CD4-positive, alpha-beta T cell treated with Interleukin-2 at 100 ng/mL for 4 hours (primary cell): ENCODE results near the gene RNASE2.
"Not testable (repeated sequence)": the region's sequence is repeated elsewhere in the genome, so short reads cannot be mapped to it uniquely, and the experiment has no call there.

Experiments used
- DNase-seq: peaks from one replicate; pipeline ENCODE4 v3.0.0-alpha.2; 2020; ENCODE audit warnings: low spot score

The RNASE2 gene

DNA sequence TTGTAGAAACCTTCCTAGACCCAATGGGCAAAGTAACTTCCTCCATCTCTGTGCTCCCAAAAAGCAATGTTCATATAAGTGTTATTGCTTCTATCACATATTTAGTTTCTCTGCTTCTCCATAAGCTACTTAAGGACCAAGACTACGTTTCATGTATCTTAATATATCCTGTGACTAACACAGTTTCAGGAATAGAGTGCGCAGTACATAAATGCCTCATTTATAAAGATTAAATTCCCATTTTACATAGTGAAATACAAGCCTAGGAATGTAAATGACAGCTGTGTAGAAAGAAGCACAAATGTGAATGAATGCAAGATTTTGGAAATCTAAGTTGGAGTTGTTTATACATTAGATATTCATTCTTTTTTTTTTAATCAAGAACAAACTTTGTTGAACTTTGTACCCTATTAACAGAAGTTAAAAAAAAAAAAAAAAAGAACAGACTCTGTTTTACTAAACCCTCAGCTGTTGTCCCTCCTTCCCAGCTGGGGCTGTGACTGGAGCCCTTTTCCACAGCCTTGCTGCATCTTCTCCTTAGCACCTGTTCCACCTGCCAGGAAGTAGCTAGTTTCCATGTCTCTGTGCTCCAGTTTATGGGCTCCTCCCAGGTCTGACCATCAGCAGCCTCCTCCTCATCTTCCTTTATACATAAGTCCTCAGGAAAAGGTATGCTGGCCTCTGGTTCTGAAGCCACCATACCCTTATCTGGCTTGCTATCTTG, 27.5 kb downstream of the RNASE2 start:
- DNase-seq, result no peak

DNA sequence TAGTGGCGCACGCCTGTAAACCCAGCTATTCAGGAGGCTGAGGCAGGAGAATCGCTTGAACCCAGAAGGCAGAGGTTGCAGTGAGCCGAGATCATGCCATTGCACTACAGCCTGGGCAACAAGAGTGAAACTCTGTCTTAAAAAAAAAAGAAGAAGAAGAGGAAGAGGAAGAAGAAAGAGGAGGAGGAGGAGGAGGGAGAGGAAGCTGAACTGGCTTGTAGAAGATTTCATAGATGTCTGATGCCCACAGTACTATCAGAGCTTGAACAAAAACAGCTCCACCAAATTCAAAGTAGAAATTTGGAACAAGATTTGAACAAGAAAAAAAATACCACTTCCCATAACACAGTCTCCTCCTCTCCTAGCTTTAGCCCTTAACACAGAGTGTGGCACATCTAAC, 30.4 kb downstream of the RNASE2 start:
- DNase-seq, result not testable (repeated sequence)

DNA sequence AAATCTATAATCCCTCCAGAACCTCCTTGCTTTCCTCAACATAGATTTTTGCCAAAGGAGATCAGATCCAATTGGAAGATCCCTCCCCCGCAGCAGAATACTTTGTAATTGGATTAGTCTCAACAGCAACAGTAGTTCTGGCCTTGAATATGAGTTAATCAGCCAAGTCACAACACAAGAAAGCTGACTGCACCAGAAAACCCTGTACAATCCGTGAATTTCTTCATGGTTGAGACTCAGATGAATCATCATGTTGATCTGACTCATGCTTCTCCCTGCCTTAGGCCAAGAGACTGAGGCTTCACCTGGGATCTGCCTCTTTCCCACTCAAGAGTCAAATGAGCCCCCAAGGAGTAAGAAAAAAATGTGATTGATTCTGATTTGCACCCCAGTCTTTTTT, 31.5 kb downstream of the RNASE2 start:
- no peak for DNase-seq

DNA sequence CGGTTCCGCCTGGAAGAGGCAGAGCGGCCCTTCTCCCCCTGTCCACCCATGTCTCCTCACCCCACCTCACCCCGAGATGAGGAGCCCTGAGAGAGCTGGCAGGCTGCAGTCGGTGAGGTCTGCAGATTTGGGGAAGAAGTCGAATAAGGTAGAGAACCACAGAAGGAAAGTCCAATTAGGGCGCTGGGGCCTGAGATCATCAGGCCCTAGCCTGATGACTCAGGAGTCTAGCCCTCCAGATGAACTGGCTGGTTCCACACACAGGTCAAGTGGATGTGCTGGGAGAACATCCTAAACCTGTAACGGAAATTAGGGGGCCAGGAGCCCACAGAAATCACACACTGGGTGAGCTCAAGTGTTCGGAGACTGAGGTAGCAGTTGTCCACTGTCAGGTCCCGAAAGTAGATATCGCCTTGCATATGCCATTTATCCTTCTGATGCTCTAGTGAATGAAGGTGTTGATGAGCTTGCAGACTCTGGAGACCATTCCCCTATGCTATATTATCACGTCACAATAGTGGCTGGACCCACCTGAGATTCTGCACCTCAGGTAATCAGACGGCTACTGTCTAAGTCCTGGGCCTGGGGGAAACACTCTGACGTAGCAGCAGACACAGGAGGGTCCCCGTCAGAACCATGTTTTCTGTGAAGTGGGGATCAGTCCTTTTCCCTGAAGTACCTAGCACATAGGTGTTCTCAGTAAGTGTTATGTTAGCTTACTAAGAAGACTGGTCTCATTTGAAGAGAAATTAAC, 33.6 kb downstream of the RNASE2 start:
- DNase-seq, result peak; percentile 14

- no peak for DNase-seq
Measured at GRCh38 chr14:20989471-20989786, 34.1 kb downstream of the RNASE2 start.

- peak; percentile 91 for DNase-seq
Measured at GRCh38 chr14:20989787-20990600, 34.7 kb downstream of the RNASE2 start, which contains the start of gene METTL17. METTL17 (plus strand) TSS chr14:20989980; CDS start chr14:20990003, 23 bp downstream.

GRCh38 chr14:20996521-20996920, 41.2 kb downstream of the RNASE2 start:
- no peak for DNase-seq

GRCh38 chr14:20997115-20997514, 41.8 kb downstream of the RNASE2 start:
- DNase-seq, result no peak

- DNase-seq, result no peak
Measured at GRCh38 chr14:20997564-20997963, 42.3 kb downstream of the RNASE2 start.

DNA sequence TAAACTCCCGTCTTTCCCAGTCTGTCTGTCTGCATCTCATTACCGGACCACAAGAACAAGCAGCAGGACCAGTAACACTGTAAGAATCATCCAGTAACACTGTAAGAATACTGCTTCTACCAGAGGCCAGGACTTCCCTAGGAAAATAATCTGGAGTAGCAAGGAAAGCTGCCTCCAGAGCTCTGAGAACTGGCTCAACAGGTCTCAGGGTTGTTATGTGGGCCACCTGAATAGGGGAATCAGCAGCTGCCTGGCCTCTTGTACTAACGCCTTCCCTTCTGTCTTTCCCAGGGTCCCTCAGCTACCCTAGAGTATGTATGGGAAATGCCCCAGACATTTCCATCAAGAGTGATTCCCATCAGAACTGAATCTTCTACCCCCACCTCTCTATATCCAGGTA, 42.9 kb downstream of the RNASE2 start:
- no peak for DNase-seq

DNA sequence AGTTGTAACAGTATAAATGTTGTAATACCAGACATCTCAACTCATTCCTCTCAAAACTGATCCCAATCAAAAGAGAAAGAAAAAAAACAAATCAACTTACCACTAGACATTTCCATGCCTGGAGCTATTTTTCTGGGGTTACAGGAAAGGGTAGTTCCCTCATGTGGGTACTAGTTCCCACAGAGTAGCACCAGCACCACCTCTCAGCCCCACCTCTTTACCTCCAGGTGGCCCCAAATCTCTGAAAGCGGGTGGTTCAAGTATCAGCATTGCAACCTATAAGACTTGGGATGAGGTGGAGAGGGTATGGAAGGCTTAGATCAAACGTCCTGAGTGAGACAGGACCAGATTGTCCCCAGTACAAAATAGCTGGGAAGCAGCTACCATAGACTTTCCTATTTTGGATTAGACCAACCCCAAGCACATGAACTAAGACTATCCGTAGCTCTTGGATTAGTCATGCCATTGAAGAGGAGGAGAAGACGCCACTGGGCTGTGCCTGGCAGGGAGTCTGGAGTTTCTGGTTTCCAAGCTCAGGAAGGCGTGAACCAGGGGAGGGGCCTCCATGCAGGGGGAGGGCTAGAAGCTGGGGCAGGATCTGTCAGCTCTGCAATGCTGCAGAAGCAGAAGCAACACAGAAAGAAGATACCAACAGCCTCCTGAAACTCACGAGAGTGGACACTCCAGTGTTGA, 43.5 kb downstream of the RNASE2 start, which contains the start of gene SLC39A2:
TSS of gene SLC39A2 (plus strand) at position 620 of the 693 bp plus-strand sequence. CDS start 154 bp downstream, outside the sequence.
- DNase-seq, result no peak

- DNase-seq, result no peak
Measured at GRCh38 chr14:20999591-20999990, 44.3 kb downstream of the RNASE2 start.

DNA sequence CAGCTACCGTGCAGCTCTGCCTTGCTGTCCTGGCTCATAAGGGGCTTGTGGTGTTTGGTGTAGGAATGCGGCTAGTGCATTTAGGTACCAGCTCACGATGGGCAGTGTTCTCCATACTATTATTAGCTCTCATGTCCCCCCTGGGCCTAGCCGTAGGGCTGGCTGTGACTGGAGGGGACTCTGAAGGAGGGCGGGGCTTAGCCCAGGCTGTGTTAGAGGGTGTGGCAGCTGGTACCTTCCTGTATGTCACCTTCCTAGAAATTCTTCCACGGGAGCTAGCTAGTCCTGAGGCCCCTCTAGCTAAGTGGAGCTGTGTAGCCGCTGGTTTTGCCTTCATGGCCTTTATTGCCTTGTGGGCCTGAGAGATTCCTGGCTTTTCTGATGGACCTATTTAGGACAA, 45.9 kb downstream of the RNASE2 start:
- no peak for DNase-seq

DNA sequence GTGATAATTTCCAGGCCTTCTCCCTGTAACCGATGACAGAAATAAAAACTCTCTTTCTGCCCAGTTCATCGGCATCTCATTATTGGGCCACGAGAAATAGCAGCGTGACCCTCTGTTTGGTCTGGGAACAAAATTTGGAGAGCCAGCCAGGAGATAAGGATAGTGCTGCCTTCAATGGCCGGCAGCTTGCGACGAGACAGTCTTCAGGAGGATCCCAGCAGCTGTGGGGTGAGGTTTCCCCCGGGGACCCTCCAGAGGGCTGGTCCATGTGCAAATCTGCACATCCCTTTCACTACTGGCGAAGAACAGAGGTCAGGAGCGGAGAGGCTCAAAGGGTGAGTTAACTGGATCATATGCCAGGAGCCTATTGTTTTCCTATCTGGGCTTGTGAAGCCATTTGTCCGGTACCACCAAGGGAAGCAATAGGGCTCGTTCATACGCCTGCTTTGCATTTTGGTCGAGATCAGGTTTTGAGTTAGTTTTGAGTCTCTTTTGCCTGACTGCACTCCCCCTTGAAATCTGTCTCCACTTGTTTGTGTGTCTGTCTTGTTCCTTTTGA, 48.6 kb downstream of the RNASE2 start:
- no peak for DNase-seq
